ENCODE measurements around the gene OR13J1.

The OR13J1 gene

GRCh38 chr9:35856882-35857281 is 13.3 kb downstream of the OR13J1 start:
- DNase-seq, result no peak

DNA sequence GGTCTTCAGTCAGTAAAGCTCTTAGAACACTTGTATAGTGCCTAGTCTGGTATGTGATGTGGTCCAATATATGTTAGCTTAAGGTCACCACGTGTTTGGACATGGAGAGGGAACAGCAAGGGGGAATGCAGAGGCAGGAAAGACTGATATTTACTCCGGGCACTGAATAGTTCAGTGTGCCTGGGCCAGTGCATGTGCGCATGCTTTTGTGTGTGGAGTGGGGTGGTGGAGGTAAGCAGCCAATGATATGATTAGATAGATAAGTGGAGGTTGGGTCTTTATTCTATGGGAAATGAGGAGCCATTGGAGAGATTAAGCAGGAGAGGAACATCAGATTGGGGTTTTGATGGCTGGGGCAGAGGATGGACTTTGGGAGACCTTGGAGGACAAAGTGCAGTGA is 14.0 kb downstream of the OR13J1 start:
- no peak for DNase-seq

DNA sequence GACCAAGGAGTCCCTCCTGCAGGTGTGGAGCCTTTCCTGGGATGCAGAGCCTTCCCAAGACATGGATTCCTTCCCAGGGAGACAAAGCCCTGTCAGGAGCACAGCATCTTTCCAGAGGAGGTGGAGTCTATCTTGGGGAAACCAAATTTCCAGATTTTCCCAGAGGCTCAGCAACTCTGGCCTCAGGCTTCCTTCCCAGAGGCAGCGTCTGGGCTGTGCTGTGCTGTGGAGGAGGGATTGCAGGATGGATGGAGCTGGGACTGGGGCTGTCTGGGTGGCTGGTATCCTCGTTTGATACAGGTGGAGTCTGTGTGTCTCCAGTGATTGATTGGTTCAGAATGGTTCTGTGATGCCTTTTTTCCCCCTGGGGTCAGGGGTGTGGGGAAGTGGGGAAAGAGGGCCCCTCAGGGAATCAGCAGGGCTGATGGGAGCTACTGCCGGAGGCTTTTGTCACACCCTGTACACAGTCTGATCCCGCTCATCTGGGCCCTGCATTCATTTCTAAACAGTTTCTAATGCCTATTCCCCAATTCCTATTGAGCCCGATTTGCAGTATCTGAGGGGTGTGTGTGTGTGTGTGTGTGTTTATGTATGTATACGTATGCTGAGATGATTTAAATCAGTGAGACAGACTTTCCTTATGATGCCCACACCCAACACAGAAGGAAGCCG is 16.0 kb downstream of the OR13J1 start:
- DNase-seq, result no peak

- DNase-seq, result no peak
Observed at GRCh38 chr9:35852876-35853865, 17.0 kb downstream of the OR13J1 start.

DNA sequence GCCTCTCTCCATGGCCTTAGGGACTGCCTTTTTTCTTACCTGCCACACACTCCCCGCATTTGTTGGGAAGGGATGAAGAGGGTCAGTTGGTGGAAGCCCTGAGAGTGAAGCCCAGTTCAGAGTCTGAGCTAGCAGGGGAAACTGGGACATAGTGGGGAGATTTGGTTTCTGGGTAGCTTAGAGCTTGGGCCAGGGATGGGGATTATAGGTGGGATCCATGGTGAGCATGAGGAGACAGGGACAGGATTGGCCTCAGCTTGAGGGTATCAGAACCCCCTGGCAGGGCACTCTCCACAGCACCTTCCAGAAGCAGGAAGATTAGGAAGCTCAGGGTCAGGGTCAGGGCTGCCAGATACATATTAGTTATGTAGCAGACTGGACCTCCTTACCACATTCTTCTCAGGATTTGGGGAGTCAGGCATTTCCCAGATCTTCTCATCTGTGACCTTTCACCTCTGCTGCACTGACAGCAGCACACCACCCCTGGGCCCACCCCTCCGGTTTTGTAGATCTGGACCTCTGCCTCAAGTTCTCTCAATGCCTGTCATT is 17.9 kb downstream of the OR13J1 start:
- DNase-seq, result no peak

- no peak for DNase-seq
Observed at GRCh38 chr9:35847792-35848572, 22.2 kb downstream of the OR13J1 start.

DNA sequence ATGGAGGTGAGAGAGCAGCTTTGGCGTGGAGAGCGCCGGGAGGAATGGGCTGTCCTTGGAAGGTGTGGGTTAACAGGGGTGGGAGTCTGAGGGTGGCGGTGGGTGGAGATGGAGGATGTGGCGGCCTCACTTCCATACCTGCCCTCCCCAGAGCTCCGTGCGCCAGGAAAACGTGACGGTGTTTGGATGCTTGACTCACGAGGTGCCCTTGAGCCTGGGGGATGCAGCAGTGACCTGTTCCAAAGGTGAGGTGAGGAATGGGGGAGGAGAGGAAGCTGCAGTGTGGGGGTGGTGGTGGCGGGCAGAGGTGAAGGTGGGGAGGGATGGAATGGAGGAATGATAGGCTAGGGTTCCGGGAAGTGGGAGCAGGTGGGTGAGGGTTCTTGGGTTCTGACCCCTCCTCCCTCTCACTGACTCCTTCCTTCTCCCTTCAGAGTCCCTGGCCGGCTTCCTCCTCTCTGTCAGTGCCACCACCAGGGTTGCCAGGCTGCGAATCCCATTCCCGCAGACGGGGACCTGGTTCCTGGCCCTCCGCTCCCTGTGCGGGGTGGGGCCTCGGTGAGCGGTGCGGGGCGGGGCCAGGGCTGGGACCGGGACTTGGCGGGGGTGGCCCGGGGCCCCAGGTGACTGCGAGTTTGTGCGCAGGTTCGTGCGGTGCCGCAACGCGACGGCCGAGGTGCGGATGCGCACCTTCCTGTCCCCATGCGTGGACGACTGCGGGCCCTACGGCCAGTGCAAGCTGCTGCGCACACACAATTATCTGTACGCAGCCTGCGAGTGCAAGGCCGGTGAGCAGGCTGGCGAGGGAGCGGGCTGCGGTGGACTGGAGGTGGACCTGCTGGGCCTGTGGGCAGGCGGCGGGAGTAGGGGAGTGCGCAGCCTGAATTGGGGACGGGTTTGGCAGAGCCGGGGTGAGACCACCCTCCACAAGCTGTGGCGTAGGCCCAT is 24.1 kb downstream of the OR13J1 start:
- no peak for DNase-seq

GRCh38 chr9:35844628-35845270 is 25.5 kb downstream of the OR13J1 start:
- DNase-seq, result no peak

DNA sequence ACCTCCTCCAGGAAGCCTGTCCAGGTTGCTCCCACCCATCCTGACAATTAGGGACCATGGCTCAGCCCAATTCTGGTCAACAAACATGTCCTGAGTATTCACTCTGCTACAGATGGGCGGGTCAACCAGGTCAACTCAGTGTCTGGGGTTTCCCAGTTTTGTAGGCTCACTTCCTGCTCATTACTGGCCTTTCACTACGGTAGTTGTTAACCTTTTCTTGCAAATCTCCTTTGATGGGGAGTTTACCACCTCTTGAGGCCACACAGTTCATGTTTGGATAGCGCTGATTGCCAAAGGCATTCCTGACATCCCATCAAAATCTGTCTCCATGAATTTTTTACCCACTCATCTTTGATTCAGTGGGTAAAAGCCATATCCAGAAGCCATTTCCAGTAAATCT is 27.4 kb downstream of the OR13J1 start:
- DNase-seq, result no peak

GRCh38 chr9:35842020-35842745 is 28.0 kb downstream of the OR13J1 start:
- DNase-seq, result no peak

DNA sequence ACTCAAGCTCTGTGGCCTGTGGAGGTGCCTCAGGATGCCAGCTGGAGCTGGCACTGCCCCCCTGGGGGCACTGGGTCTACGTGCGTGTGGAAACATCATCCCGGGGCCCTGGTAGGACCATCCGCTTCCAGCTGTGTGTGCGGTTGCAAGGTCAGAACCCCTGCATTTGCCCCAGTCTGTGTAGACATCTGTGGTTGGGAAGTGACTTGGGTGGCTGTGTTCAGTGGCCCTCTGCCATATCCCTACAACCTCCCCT is 28.6 kb downstream of the OR13J1 start:
- DNase-seq, result no peak

GRCh38 chr9:35840881-35841644 is 29.1 kb downstream of the OR13J1 start:
- no peak for DNase-seq

- DNase-seq, result no peak
Observed at GRCh38 chr9:35839926-35840325, 30.3 kb downstream of the OR13J1 start.

- no peak for DNase-seq
Observed at GRCh38 chr9:35836595-35836994, 33.6 kb downstream of the OR13J1 start.

DNA sequence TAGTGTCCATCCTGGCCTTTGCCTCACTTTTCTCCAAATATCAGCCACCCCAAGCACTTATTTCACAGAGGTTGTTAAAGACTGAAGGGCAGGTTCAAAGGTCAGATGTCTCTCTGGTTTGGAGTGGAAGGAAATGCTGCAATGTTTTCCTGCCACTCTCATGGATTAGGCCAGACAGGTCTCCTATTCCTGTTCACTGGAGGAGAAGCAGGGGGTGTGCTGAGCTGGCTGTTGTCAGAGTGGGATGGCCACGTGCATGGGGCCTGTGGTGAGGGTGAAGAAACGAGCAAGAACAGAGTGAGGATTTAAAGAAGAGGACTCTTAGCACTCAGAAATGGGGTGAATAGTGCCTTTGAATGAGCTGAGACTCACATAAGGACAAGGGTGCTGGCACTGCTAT is 34.4 kb downstream of the OR13J1 start:
- DNase-seq, result no peak

GRCh38 chr9:35835216-35835632 is 35.0 kb downstream of the OR13J1 start:
- DNase-seq, result no peak

DNA sequence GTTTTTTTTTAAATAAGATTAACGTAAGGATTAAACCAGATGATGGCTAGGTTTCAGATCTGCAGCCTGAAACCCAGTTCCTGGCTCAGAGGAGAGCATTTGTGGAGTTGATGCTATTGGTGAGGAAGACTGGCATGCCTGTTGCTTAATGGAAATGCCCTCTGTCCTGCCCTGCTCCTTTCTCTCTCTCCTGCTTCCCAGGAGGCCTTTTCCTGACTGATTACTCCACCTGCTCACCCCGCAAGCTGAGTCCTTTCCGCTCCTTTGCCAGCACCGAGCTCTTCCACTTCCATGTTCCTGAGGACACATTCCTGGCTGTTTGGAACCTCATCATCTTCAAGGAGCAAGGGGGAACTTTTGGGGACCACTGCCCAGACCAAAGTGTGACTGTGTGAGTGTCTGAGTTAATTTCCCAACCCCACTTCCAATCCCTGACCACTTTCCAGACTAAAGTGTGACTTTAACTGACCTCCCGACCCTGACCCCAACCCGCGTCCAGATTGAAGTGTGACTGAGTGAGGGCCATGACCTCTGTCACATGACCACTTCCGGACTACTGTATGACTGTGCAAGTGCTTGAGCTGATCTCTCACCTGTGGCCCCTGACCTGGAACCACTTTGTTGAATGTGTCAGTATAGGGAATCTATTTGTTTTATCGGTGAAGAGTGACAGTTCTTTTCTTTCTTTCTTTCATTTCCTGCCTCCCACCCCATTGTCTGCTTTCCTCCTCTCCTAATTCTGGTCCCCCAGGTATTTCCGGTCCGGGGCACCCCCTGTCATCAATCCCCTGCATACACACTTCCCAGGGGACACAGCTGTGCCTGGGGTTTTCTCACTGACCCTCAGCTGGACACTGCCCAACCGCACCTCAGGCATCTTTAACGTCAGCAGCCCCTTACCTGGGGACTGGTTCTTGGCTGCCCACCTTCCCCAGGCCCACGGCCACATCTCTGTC is 35.7 kb downstream of the OR13J1 start:
- DNase-seq, result no peak

GRCh38 chr9:35832814-35833213 is 37.4 kb downstream of the OR13J1 start:
- DNase-seq, result no peak

DNA sequence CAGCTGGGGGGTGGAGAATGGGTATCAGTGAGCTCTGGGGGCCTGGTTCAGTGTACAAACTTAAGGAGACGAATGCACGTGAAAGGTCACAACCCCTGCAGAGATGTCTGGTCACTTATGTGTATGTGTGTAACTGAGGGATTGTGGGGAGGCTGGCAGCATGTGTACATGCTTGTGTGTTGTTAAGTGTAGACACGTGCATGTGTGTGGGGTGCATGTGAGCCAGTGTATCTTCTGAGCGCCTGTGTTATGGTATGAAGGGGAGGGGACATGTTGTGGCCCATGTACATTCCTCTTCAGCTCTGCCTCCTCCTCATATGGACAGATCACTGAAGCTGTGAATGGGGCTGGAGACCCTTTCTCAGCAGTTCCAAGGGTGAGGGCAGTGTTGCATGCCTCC is 39.2 kb downstream of the OR13J1 start:
- no peak for DNase-seq

All from stimulated activated naive CD4-positive, alpha-beta T cell treated with Interleukin-2 at 50 U/mL for 16 hours (primary cell).